Right lobe of liver (tissue), 6 donors: ENCODE data around the gene KRTAP19-5. TPM values are rescaled to one million over a fixed set of nuclear protein-coding genes. Genes with fewer than 3 reads are reported as not detected.

Experiments
- ATAC-seq, 4 donors: fragments of 200-7000 bp; cut with Tn5 transposase; one replicate each; pipeline ENCODE4 v1.9.1; 2020; ENCODE audit warnings: mild to moderate bottlenecking in 4 of 4, moderate library complexity in 4 of 4
- DNase-seq, 3 donors: peaks; one replicate each; pipeline ENCODE4 v3.0.0-alpha.2; 2020
- H3K27ac ChIP-seq, 3 donors: fragments of 200-600 bp; one replicate each; pipeline ENCODE4 v1.8.0; 2022
- H3K27me3 ChIP-seq, 2 donors: fragments of 200-600 bp; one replicate each; pipeline ENCODE4 v1.8.0; 2022
- H3K36me3 ChIP-seq, 4 donors: fragments of 200-600 bp; sonication (generic) in 1 of 4; one replicate each; pipeline versions ENCODE4 v1.5.1 to v1.8.0; 2017 to 2022; ENCODE audit warnings: control low read depth in 1 of 4
- H3K4me1 ChIP-seq, 4 donors: fragments of 200-600 bp; sonication (generic) in 1 of 4; one replicate each; pipeline versions ENCODE4 v1.5.1 to v1.8.0; 2017 to 2022; ENCODE audit warnings: control low read depth in 1 of 4
- H3K4me3 ChIP-seq, 3 donors: fragments of 200-600 bp; one replicate each; pipeline ENCODE4 v1.8.0; 2022
- H3K9me3 ChIP-seq, 4 donors: fragments of 200-600 bp; sonication (generic) in 1 of 4; one replicate each; pipeline versions ENCODE4 v1.5.1 to v1.8.0; 2017 to 2022; ENCODE audit warnings: control low read depth in 1 of 4
- POLR2A ChIP-seq: fragments of 450-650 bp; IDR thresholded peaks from one replicate; pipeline ENCODE4 v1.6.1; 2017; ENCODE audit warnings: antibody characterized with exemption, mild to moderate bottlenecking
- WGBS: methylation state at CpG from one replicate; pipeline ENCODE4 v1.1.6; 2018; ENCODE audit warnings: low coverage, low lambda C conversion rate; ENCODE audit not compliant: insufficient coverage; ENCODE audit errors: missing lambda C conversion rate; 5-methylcytosine and 5-hydroxymethylcytosine counted together
- intact Hi-C, 2 donors: fragments of 100-400 bp; cut with DNase I; formaldehyde crosslinking; loops; one replicate each; pipeline versions ENCODE4 v1.11.2 to v1.14.1; 2022
- total RNA-seq, 6 experiments: library from RNA; depleted of rRNA in 2 of 6; stranded (reverse); fragments of >200 nt in 2 of 6; fragmentation: NEBNext Ultra II Directional in 3 of 6; extraction: Animal tissue kit (Norgen Biotek cat#: 25700) in 3 of 6; gene quantifications; one replicate each; pipeline versions ENCODE4 v1.1.0 to v1.2.4, GENCODE V29; 2016 to 2023
- TF ChIP-seq, protein P1 (sequence below), 4 donors: fragments of 200-600 bp in 3 of 4; fragments of 450-650 bp in 1 of 4; IDR thresholded peaks; one replicate each; pipeline versions ENCODE4 v1.5.1 to v1.8.0; 2016 to 2022; ENCODE audit warnings: antibody characterized with exemption in 4 of 4, mild to moderate bottlenecking in 2 of 4
- donor health status: DM: no; HTN: yes; CAD: no.
- donor health status: DM: no; HTN: no; CAD: no.
- donor health status: DM: no; HTN: no; CAD: no.
- donor health status: DM: no; HTN: yes; CAD: no.
- donor health status: DM: no; HTN: yes; CAD: no.

KRTAP19-5 gene
- total RNA-seq, 6 experiments from 2014 or later: not detected

DNA sequence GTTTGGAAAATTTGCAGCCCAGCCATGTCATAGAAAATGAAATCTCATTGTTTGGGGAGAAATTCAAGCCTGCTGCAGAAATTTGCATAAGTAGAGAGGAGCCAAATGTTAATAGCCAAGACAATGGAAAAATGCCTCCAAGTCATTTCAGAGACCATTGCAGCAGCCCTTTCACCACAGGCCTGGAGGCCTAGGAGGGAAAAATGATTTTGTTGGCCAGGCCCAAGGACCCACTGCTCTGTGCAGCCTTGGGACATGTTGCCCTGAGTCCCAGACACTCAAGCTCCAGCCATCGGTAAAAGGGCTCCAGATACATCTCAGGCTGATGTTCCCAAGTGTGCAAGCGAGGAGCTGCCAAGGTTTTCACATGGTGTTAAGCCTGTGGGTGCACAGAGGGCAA lies 15.8 kb downstream of the KRTAP19-5 start:
- no peaks in the 10 kb centered on the region for H3K36me3 ChIP-seq
- TF ChIP-seq, protein P1, sequence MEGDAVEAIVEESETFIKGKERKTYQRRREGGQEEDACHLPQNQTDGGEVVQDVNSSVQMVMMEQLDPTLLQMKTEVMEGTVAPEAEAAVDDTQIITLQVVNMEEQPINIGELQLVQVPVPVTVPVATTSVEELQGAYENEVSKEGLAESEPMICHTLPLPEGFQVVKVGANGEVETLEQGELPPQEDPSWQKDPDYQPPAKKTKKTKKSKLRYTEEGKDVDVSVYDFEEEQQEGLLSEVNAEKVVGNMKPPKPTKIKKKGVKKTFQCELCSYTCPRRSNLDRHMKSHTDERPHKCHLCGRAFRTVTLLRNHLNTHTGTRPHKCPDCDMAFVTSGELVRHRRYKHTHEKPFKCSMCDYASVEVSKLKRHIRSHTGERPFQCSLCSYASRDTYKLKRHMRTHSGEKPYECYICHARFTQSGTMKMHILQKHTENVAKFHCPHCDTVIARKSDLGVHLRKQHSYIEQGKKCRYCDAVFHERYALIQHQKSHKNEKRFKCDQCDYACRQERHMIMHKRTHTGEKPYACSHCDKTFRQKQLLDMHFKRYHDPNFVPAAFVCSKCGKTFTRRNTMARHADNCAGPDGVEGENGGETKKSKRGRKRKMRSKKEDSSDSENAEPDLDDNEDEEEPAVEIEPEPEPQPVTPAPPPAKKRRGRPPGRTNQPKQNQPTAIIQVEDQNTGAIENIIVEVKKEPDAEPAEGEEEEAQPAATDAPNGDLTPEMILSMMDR (IDR thresholded peaks at IDR 0.05): no peak
- TF ChIP-seq POLR2A: no peak
- ATAC-seq (no peak), DNase-seq (no peak)
- no peaks in the 10 kb centered on the region for H3K4me1 ChIP-seq
- 0% methylated on average over 1 of the region's 2 CpGs for WGBS
- no peak overlapping the region for H3K4me3 ChIP-seq
- intact Hi-C loops: no loop called here
- H3K27me3 ChIP-seq: no peaks in the 10 kb centered on the region
- no peak overlapping the region for H3K27ac ChIP-seq
- no peaks in the 10 kb centered on the region for H3K9me3 ChIP-seq

DNA sequence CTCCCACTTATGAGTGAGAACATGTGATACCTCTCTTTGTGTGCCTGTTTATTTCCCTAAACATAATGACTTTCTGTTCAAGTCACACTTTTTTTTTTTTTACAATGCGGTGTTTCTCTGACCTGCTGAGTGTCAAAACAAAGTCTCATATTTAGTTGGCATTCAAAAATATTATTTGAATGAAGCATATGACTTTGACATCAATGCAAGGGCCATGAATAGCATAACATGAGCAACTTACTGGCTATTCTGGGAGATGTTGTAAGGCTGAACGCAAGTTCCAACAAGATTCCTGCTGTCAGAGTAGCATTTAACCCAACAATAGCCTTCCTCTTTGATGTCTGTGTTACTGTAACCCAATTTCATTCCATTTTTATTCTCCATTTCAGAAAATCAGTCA lies 19.8 kb downstream of the KRTAP19-5 start:
- WGBS: 31% methylated on average over 2 of the region's 2 CpGs
- no peaks in the 10 kb centered on the region for H3K4me1 ChIP-seq
- H3K27me3 ChIP-seq: no peaks in the 10 kb centered on the region
- ATAC-seq (no peak), DNase-seq (no peak)
- H3K9me3 ChIP-seq: no peaks in the 10 kb centered on the region
- no peak overlapping the region for H3K4me3 ChIP-seq
- no peaks in the 10 kb centered on the region for H3K36me3 ChIP-seq
- intact Hi-C loops: no loop called here
- no peak for TF ChIP-seq POLR2A
- TF ChIP-seq, protein P1 (IDR thresholded peaks at IDR 0.05): no peak
- H3K27ac ChIP-seq: no peak overlapping the region

DNA sequence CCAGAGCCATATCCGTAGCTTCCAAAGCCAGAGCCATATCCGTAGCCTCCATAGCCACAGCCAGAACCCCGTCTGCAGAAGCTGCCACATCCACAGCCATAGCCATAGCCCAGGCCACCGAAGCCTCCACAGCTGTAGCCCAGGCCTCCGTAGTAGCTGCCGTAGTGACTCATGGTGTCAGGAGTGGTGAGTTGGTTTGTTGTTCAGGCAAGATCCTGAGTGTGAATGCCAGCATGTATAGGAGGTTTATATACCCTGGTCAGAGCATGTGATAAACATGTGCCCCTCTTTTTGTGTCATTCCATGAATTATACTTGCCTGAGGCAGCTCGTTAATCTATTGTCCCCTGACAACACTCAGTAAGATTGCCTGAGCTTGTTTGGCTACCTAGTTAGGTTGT lies 21.8 kb downstream of the KRTAP19-5 start, which contains the start of gene KRTAP19-1:
Gene KRTAP19-1 (minus strand): TSS at position 223 of the 400 bp plus-strand sequence. CDS start 50 bp downstream, at position 173.
- H3K27ac ChIP-seq: no peak within 1 kb of the TSS
- no peak for DNase-seq
- no peaks in the 10 kb centered on the region for H3K27me3 ChIP-seq
- H3K9me3 ChIP-seq: no peaks in the 10 kb centered on the region
- ATAC-seq: no peak
- WGBS: 29% methylated on average over 1 of the region's 7 CpGs
- H3K36me3 ChIP-seq: no peaks in the 10 kb centered on the region
- no peak within 1 kb of the TSS for H3K4me3 ChIP-seq
- no peaks in the 10 kb centered on the region for H3K4me1 ChIP-seq
- intact Hi-C loops: no loop called here
- TF ChIP-seq POLR2A: no peak
- TF ChIP-seq, protein P1 (IDR thresholded peaks at IDR 0.05): no peak

DNA sequence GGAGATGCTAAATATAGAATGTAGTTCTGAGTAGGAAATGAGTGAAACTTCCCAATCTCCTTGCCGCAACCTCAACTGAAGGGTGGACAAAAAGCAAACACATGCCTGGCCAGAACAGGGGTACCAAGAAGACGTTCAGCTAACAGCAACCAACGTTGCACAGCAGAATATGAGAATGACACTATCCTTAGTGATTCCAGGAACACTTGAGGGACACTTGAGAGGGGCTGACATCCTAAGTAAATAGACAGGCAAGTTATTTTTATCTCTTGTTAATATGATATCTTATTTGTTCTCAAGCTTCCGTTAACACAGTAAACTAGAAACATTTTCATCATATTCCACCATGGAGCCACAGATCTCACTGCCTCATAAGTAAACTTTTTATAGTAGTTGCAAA lies 22.7 kb downstream of the KRTAP19-5 start:
- no peak overlapping the region for H3K27ac ChIP-seq
- no peaks in the 10 kb centered on the region for H3K27me3 ChIP-seq
- TF ChIP-seq, protein P1 (IDR thresholded peaks at IDR 0.05): no peak
- TF ChIP-seq POLR2A: no peak
- 30% methylated on average over 4 of the region's 4 CpGs for WGBS
- no peaks in the 10 kb centered on the region for H3K4me1 ChIP-seq
- DNase-seq (no peak), ATAC-seq (no peak)
- intact Hi-C loops: no loop called here
- H3K9me3 ChIP-seq: no peaks in the 10 kb centered on the region
- H3K4me3 ChIP-seq: no peak overlapping the region
- H3K36me3 ChIP-seq: no peaks in the 10 kb centered on the region

DNA sequence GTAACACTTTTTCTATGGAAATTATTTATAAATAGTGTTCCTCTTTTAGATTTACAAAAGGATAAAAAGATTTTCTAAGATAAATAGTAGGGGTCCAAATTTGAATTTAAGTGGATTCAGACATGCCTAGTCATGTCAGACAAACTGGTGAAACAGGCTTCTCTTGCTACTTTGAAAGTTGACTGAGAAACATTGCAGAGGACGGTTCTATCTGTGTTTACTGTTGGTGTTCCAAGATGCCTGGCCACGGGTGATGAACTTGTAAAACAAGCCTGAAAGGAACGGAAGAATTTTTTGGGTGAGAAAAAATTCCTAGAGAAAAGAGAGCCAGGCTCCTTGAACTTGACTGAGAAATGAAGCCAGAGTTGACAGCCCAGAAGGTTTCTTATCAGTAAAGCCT lies 23.9 kb downstream of the KRTAP19-5 start:
- ATAC-seq (no peak), DNase-seq (no peak)
- intact Hi-C loops: no loop called here
- no peak overlapping the region for H3K4me3 ChIP-seq
- H3K36me3 ChIP-seq: no peaks in the 10 kb centered on the region
- no peak overlapping the region for H3K27ac ChIP-seq
- 30% methylated on average over 3 of the region's 3 CpGs for WGBS
- H3K9me3 ChIP-seq: no peaks in the 10 kb centered on the region
- no peak for TF ChIP-seq POLR2A
- TF ChIP-seq, protein P1 (IDR thresholded peaks at IDR 0.05): no peak
- H3K4me1 ChIP-seq: no peaks in the 10 kb centered on the region
- no peaks in the 10 kb centered on the region for H3K27me3 ChIP-seq
